ENCODE results near the gene PGAM2.
A peak's percentile ranks its signal among the peaks of the same experiment; 100 is the strongest.

PGAM2 gene

DNA sequence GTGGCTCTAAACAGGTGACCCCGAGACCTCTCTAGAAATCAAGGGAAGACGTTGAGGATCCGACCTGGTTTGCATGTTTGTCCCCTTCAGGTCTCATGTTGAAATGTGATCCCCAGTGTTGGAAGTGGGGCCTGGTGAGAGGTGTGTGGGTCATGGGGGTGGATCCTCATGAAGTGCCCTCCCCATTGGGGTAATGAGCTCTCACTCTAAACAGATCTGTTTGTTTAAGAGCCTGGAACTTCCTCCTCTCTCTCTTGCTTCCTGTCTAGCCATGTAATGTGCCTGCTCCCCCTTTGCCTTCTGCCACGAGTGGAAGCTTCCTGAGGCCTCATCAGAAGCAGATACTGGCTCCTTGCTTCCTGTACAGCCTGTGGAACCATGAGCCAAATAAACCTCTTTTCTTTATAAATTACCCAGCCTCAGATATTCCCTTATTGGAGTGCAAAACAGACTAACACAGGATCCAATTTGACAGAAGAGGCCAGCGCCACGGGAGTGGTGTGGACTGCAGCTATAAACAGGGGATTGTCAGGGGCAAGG lies 27.8 kb upstream of the PGAM2 start:
- no peak overlapping the region for H3K4me3 ChIP-seq (ENCODE audit: control insufficient read depth, low read depth, low read length)
- DNase-seq (ENCODE audit: low read depth): no peak

DNA sequence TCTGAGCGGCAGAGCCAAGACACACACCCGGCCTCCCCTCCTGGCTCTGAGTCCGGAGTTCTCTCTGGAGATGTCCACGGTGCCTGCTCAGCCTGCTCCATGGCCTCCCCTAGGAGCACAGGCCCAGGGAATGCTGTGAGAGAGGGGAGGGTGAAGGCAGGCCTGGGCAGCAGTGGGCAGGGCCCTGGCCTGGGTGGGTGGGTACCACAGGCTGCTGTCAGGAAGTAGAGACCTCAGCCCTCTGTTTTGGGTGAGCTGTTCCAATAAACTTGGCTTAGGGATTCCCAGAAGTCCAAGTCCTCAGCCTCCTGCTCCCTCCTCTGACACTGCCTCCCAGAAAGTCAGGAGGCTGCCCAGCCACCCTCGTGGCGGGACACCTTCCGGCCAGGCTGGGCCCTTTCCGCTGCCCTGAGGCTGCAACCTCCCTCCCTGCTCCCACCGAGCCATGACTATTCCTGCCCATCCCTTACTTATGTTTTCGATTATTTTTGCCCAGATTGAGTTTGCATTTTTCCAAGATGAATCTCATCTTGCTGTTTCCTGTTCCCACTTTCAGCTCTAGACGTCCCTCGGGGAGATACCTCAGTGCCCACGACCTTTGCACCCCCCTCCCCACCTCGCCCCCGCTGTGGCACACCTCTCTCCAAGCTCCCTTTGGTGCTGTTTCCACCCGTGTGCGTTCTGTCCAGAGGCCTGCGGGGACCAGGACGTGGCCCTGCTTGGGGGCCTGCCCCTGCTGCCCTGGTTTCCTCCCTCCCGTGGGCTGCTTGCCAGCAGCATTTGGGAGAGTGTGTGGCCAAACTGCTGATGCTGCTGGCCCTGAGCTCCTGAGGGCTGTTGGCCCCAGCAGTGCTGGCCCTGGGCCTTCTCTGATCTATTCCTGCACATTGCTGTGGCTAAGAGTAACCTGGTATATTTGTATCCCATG lies 22.8 kb upstream of the PGAM2 start:
- peak; percentile 94 for DNase-seq (ENCODE audit: low read depth)
- H3K4me3 ChIP-seq (ENCODE audit: control insufficient read depth, low read depth, low read length): no peak overlapping the region
- TF ChIP-seq, protein P1, sequence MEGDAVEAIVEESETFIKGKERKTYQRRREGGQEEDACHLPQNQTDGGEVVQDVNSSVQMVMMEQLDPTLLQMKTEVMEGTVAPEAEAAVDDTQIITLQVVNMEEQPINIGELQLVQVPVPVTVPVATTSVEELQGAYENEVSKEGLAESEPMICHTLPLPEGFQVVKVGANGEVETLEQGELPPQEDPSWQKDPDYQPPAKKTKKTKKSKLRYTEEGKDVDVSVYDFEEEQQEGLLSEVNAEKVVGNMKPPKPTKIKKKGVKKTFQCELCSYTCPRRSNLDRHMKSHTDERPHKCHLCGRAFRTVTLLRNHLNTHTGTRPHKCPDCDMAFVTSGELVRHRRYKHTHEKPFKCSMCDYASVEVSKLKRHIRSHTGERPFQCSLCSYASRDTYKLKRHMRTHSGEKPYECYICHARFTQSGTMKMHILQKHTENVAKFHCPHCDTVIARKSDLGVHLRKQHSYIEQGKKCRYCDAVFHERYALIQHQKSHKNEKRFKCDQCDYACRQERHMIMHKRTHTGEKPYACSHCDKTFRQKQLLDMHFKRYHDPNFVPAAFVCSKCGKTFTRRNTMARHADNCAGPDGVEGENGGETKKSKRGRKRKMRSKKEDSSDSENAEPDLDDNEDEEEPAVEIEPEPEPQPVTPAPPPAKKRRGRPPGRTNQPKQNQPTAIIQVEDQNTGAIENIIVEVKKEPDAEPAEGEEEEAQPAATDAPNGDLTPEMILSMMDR (IDR thresholded peaks at IDR 0.05; ENCODE audit: control insufficient read depth, insufficient read depth, low read depth, low read length, missing control alignments): no peak

More for the DNA sequence above, 27.8 kb upstream of the PGAM2 start:
- TF ChIP-seq, protein P1 (IDR thresholded peaks at IDR 0.05; ENCODE audit: control insufficient read depth, insufficient read depth, low read depth, low read length, missing control alignments): no peak

DNA sequence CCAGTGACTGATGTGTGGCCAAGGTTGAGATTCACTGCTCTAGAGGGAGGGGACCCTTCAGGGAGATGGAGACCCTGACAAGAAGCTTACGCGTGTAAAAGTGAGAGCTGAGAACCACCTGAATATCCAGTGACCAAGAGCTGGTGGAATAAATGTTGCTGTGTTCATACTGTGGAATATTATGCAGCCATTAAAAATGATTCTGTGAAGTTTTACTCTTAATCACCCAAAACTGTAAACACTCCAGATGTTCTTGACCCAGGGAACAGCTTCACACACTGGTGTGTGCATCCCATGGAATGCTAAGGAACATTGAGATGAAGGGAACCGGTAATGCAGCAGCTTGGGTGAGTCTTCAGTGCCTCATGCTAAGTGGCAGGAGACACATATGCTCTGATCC lies 21.3 kb upstream of the PGAM2 start:
- TF ChIP-seq, protein P1 (IDR thresholded peaks at IDR 0.05; ENCODE audit: control insufficient read depth, insufficient read depth, low read depth, low read length, missing control alignments): no peak
- no peak for DNase-seq (ENCODE audit: low read depth)
- no peak overlapping the region for H3K4me3 ChIP-seq (ENCODE audit: control insufficient read depth, low read depth, low read length)

DNA sequence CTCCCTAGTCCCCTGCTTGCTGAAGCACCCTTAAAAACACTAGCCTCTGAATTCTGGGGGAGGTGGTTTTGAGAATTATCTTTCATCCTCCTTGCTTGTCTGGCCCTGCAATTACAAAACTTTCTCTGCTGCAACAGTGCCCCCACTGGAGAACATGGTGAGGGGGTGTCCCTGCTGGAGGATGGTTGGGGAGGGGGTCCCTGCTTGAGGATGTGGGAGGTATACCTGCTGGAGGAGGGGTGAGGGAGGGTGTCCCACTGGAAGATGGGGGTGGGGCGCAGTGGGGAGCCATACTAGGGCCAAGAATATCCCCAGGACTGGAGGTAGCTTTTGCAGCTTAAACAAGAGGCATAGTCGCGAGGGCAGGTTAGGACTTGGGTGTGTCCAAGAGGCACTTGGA lies 20.2 kb upstream of the PGAM2 start:
- H3K4me3 ChIP-seq (ENCODE audit: control insufficient read depth, low read depth, low read length): no peak overlapping the region
- TF ChIP-seq, protein P1 (IDR thresholded peaks at IDR 0.05; ENCODE audit: control insufficient read depth, insufficient read depth, low read depth, low read length, missing control alignments): peak; percentile 13
- DNase-seq (ENCODE audit: low read depth): no peak

DNA sequence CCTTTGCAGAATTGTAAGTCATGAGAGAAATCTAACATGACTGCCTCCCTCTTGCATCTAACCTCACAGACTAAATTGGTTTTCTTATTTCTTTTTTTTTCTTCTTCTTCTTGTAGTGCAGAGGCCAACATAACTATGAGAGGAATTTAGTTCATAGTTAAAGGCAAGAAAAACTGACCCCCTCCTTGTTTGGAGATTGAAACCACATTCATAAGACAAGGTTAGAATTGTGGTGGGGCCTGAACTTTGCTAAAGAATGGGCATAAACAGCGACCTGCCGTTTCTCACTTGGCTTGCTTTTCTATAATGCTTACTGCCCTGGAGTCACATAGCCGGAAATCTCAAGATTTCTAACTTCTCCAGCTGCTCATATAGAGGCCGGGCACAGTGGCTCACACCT lies 19.3 kb upstream of the PGAM2 start:
- TF ChIP-seq, protein P1 (IDR thresholded peaks at IDR 0.05; ENCODE audit: control insufficient read depth, insufficient read depth, low read depth, low read length, missing control alignments): no peak
- peak; percentile 60 for DNase-seq (ENCODE audit: low read depth)
- H3K4me3 ChIP-seq (ENCODE audit: control insufficient read depth, low read depth, low read length): no peak overlapping the region

DNA sequence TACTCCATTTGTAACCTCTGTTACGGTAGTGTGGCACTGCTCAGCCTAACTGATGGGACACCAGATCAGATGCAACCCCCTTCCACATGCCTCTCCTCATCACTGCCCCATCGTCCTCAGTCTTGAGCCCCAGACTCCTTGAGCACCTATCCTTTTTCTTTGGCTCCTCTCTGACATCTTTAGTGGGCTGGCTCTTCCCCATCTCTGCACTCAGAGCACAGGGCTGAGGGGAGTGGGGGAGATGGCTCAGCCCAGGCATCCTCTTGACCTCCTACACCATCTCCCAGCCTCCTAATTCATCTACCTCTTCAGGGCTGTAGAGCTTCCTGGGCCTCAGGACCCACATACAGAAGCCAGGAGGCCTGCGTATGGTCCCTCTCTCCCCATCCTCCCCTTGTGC lies 18.4 kb upstream of the PGAM2 start:
- H3K4me3 ChIP-seq (ENCODE audit: control insufficient read depth, low read depth, low read length): no peak overlapping the region
- TF ChIP-seq, protein P1 (IDR thresholded peaks at IDR 0.05; ENCODE audit: control insufficient read depth, insufficient read depth, low read depth, low read length, missing control alignments): no peak
- no peak for DNase-seq (ENCODE audit: low read depth)

Measured in AG09309 (cell line).